Mucosa of gallbladder (tissue), 1 donor: Measurements from ENCODE around the gene CRIM1. TPM values are rescaled to one million over a fixed set of nuclear protein-coding genes. Genes with fewer than 3 reads are reported as not detected.
"Not testable (repeated sequence)": the region's sequence is repeated elsewhere in the genome, so short reads cannot be mapped to it uniquely, and the experiment has no call there.

ENCODE experiments used
- DNase-seq: peaks from one replicate; pipeline ENCODE4 v3.0.0-alpha.2; 2020; ENCODE audit warnings: low spot score
- total RNA-seq: library from RNA; stranded (reverse); gene quantifications from one replicate; pipeline ENCODE4 v1.2.1, GENCODE V29; 2021
- donor health status: DM: no; HTN: no; CAD: no.

The CRIM1 gene
- total RNA-seq, 1 donor from 2014 or later = 153 TPM

- DNase-seq = no peak
Observed at GRCh38 chr2:36352701-36353100, 2.9 kb upstream of the CRIM1 start.

GRCh38 chr2:36354811-36355150, 797 bp upstream of the CRIM1 start:
- DNase-seq = no peak

GRCh38 chr2:36355890-36356297, 316 bp downstream of the CRIM1 start:
- DNase-seq = no peak

- DNase-seq = no peak
Observed at GRCh38 chr2:36356298-36356989, 866 bp downstream of the CRIM1 start.

- DNase-seq = peak; percentile 52
Observed at GRCh38 chr2:36356990-36357846, 1.6 kb downstream of the CRIM1 start.

GRCh38 chr2:36357847-36358659, 2.5 kb downstream of the CRIM1 start:
- DNase-seq = no peak

GRCh38 chr2:36359067-36359466, 3.5 kb downstream of the CRIM1 start:
- no peak for DNase-seq

- no peak for DNase-seq
Observed at GRCh38 chr2:36360063-36360462, 4.5 kb downstream of the CRIM1 start.

GRCh38 chr2:36360834-36361233, 5.3 kb downstream of the CRIM1 start:
- no peak for DNase-seq

GRCh38 chr2:36361396-36361795, 5.8 kb downstream of the CRIM1 start:
- no peak for DNase-seq

GRCh38 chr2:36362291-36362690, 6.7 kb downstream of the CRIM1 start:
- no peak for DNase-seq

GRCh38 chr2:36363085-36363484, 7.5 kb downstream of the CRIM1 start:
- not testable (repeated sequence) for DNase-seq

- DNase-seq = no peak
Observed at GRCh38 chr2:36366491-36367120, 11.0 kb downstream of the CRIM1 start.

- no peak for DNase-seq
Observed at GRCh38 chr2:36367486-36367885, 11.9 kb downstream of the CRIM1 start.

GRCh38 chr2:36367895-36368353, 12.3 kb downstream of the CRIM1 start:
- no peak for DNase-seq

GRCh38 chr2:36368438-36368837, 12.9 kb downstream of the CRIM1 start:
- no peak for DNase-seq

- DNase-seq = no peak
Observed at GRCh38 chr2:36369163-36369562, 13.6 kb downstream of the CRIM1 start.

GRCh38 chr2:36369716-36370115, 14.1 kb downstream of the CRIM1 start:
- no peak for DNase-seq

GRCh38 chr2:36370281-36370680, 14.7 kb downstream of the CRIM1 start:
- no peak for DNase-seq

- no peak for DNase-seq
Observed at GRCh38 chr2:36371070-36371874, 15.7 kb downstream of the CRIM1 start.

- DNase-seq = no peak
Observed at GRCh38 chr2:36371928-36372391, 16.4 kb downstream of the CRIM1 start.
